NB4 (cell line): ENCODE results near the gene GALNT4.

Source experiments
- POLR2A ChIP-seq: IDR thresholded peaks from 2 replicates; pipeline ENCODE4 v1.6.1; 2011; ENCODE audit warnings: mild to moderate bottlenecking; ENCODE audit not compliant: insufficient read length; ENCODE audit errors: extremely low read depth
- TF ChIP-seq, protein P1 (sequence below): IDR thresholded peaks from one replicate; pipeline ENCODE4 v1.5.1; 2012; ENCODE audit warnings: low read depth, low read length

DNA sequence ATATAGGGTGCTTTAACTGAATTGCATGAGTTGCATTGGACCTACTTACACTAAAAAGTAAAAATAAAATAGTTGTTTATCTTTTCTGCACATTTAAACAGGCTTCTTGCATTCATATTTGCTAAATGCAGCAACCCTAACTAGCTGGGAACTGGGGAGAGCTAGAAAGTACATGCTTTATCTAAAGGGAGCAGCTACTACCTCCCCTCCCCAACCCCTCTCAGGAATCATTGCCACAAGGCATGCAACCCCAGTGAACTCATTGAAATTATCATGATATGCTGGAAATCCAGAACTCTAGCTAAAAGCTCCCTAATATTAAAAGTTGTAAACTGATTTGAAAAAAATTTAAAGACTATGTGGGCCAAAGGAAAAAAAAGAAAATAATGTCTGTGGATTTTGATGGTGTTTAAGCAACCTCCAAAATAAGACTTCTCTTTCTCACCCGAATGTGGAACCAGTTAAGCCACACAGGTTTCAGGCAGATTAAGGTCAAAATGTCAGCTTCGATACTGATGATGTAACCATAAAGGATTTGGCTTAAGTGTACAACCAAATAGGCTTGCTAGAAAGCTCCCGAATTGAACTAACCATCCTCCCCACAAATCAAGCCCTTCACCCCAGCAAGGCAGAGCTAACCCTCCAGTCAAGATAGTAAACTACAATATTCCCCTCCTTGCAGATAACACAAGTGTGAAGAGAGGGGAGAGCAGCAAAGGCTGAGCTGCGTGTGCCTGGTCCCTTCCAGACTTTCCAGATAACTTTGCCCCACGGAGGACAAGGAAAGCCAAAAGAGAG is 15.0 kb upstream of the GALNT4 start:
- TF ChIP-seq, protein P1, sequence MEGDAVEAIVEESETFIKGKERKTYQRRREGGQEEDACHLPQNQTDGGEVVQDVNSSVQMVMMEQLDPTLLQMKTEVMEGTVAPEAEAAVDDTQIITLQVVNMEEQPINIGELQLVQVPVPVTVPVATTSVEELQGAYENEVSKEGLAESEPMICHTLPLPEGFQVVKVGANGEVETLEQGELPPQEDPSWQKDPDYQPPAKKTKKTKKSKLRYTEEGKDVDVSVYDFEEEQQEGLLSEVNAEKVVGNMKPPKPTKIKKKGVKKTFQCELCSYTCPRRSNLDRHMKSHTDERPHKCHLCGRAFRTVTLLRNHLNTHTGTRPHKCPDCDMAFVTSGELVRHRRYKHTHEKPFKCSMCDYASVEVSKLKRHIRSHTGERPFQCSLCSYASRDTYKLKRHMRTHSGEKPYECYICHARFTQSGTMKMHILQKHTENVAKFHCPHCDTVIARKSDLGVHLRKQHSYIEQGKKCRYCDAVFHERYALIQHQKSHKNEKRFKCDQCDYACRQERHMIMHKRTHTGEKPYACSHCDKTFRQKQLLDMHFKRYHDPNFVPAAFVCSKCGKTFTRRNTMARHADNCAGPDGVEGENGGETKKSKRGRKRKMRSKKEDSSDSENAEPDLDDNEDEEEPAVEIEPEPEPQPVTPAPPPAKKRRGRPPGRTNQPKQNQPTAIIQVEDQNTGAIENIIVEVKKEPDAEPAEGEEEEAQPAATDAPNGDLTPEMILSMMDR = no peak
- no peak for TF ChIP-seq POLR2A
